ENCODE results near the gene AURKA.
A peak's percentile ranks its signal among the peaks of the same experiment; 100 is the strongest.
"Not testable (repeated sequence)": the region's sequence is repeated elsewhere in the genome, so short reads cannot be mapped to it uniquely, and the experiment has no call there.

Gene AURKA

DNA sequence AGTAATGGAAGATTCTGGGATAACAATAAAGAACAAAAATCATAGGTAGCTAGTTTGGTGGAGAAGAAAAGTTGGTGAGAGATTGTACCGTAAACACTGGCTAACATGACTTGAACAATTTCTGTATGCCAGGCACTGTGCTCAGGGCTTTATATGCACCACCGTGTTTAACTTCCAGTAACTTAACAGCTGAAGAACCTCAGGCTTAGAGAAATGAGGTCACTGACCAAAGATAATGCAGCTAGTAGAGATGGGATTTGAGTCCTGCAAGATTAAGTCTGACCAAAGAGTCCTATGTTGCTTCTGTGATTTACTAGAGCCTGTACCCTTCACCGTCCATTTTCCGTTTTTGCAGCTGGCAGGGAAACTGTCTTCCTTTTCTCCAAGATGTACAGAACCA is 3.2 kb upstream of the AURKA start:
- no peak overlapping the region for H3K4me3 ChIP-seq (ENCODE audit: low read depth, low read length)
- no peak for DNase-seq (ENCODE audit: low read depth)

DNA sequence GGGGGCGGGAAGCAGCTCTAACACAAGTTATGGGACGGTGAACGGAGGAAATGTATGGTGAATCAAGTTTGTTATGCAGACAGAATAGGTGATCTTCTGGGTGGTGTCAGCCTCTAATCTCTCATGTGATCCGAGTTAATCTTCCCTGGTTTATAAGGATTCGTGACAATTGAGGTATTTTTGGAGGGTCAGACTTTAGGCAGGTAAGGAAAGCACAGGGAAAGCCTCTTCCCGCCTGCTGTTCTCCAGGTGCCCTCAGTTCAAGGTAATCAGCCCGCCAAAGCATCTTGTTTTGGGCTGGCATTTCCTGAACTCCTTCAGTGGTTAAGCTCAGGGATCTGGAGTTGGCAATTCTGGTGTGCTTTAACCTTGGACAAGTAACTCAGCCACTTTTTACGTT is 1.6 kb upstream of the AURKA start:
- DNase-seq (ENCODE audit: low read depth): no peak
- H3K4me3 ChIP-seq (ENCODE audit: low read depth, low read length): peak overlapping the region; percentile 98

GRCh38 chr20:56392881-56393482 is 967 bp upstream of the AURKA start:
- no peak for DNase-seq (ENCODE audit: low read depth)
- H3K4me3 ChIP-seq (ENCODE audit: low read depth, low read length): peak overlapping the region; percentile 98

- peak overlapping the region; percentile 98 for H3K4me3 ChIP-seq (ENCODE audit: low read depth, low read length)
- no peak for DNase-seq (ENCODE audit: low read depth)
These were observed 351 bp downstream of the AURKA start for GRCh38 chr20:56391596-56392131.

DNA sequence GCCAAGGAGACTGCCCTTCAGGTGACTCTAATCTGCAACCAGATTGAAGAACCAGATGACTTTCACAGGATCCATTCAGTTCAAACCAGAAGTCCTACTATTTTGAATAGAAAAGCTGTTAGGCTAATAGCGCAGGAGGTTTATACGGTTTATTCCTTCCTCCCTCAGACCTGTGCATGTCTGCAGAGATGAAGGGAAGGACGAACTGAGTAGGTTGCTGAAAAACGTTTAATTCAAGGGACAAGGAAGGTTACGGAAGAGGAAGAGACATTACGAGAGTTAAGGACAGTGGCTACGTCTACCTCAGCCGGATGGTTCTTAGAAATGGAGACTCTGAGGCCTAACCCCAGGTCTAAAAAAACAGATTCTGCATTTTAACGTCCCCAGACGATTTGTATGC is 978 bp downstream of the AURKA start:
- peak overlapping the region; percentile 98 for H3K4me3 ChIP-seq (ENCODE audit: low read depth, low read length)
- no peak for DNase-seq (ENCODE audit: low read depth)

DNA sequence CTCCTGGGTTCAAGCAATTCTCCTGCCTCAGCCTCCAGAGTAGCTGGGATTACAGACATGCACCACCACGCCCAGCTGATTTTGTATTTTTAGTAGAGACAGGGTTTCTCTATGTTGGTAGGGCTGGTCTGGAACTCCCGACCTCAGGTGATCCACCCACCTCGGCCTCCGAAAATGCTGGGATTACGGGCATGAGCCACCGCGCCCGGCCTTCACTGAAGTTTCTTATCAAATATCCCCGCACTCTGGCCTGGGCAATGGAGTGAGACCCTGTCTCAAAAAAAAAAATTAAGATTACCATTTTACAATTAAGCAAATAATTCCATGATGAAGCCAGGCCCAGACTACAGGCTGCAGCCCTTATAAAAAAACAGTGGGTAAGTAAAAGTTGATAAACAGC is 1.6 kb downstream of the AURKA start:
- not testable (repeated sequence) for H3K4me3 ChIP-seq (ENCODE audit: low read depth, low read length); DNase-seq (ENCODE audit: low read depth)

DNA sequence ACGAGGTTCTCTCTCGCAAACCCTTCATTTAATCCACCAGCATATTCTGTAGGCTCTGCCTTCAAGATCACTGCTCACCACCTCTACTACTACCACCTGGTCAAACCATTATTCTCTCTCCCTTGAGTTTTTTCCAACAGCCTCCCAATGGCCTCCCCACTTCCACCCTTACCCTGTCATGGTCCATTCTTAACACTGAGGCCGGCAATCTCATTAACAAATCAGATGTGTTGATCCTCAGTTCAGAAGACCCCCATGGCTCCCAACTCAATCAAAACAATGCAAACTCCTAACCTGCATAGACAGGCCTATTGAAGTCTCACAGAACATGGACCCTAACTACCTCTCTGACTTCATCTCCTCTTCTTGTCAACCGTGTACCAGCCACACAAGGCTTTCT is 2.2 kb downstream of the AURKA start:
- no peak overlapping the region for H3K4me3 ChIP-seq (ENCODE audit: low read depth, low read length)

DNA sequence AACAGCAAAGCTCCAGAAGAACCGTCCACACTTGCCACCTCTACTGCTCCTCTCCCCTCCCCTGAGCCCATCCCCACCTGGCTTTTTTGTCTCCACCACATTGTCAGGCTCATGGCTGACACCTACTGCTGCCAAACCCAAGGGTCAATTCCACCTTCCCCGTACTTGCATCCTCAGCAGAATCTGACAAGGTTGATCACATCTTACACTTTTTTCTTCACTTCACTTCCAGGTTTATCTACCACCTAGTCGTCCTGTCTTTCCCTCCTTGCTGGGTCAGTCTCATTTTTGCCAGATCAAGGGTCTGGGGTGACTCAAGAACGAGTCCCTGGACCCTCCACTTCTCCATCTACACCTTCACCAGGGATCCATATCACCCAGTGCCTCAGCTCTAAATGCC is 3.1 kb downstream of the AURKA start:
- no peak overlapping the region for H3K4me3 ChIP-seq (ENCODE audit: low read depth, low read length)
- no peak for DNase-seq (ENCODE audit: low read depth)

More for the DNA sequence above, 2.2 kb downstream of the AURKA start:
- no peak for DNase-seq (ENCODE audit: low read depth)

DNA sequence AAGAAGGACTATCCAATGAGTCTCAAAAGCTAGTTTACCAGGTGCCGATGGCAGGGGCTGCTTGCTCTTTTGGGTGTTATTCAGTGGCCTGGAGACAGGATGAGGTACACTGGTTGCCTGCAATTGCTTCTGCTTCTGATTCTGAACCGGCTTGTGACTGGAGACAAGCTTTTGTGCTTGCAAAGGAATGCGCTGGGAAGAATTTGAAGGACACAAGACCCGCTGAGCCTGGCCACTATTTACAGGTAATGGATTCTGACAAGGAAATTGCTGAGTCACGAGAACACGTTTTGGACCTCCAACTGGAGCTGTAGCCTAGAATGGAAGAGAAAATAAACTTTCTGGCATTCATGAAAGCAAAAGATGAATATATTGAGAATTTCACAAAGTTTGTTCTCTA is 5.8 kb downstream of the AURKA start:
- H3K4me3 ChIP-seq (ENCODE audit: low read depth, low read length): no peak overlapping the region
- no peak for DNase-seq (ENCODE audit: low read depth)

GRCh38 chr20:56385130-56385529 is 6.9 kb downstream of the AURKA start:
- no peak for DNase-seq (ENCODE audit: low read depth)
- no peak overlapping the region for H3K4me3 ChIP-seq (ENCODE audit: low read depth, low read length)

- H3K4me3 ChIP-seq (ENCODE audit: low read depth, low read length): no peak overlapping the region
- DNase-seq (ENCODE audit: low read depth): no peak
These were observed 8.7 kb downstream of the AURKA start for GRCh38 chr20:56383334-56383733.

GRCh38 chr20:56382696-56383095 is 9.3 kb downstream of the AURKA start:
- no peak for DNase-seq (ENCODE audit: low read depth)
- no peak overlapping the region for H3K4me3 ChIP-seq (ENCODE audit: low read depth, low read length)

GRCh38 chr20:56381501-56381900 is 10.5 kb downstream of the AURKA start:
- no peak for DNase-seq (ENCODE audit: low read depth)
- no peak overlapping the region for H3K4me3 ChIP-seq (ENCODE audit: low read depth, low read length)

DNA sequence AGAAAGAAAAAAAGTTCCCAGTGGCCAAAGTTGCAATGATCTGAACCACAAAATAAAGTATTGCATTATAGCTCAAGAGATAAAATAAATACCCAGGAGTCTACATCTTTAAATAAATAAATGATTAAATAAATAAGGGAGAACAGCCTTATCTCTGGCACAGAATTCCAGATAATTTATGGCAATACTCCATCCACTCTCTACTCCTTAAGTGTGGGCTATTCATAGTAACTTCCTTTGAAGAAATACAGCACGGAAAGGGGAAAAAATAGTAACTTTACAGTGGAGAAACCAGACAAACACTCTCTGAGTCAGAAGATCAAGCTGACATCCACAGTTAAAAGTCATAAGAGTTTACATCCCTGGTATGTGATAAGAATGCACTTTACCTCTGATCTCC is 11.6 kb downstream of the AURKA start:
- H3K4me3 ChIP-seq (ENCODE audit: low read depth, low read length): no peak overlapping the region
- DNase-seq (ENCODE audit: low read depth): no peak

GRCh38 chr20:56378386-56378785 is 13.6 kb downstream of the AURKA start:
- H3K4me3 ChIP-seq (ENCODE audit: low read depth, low read length): no peak overlapping the region
- DNase-seq (ENCODE audit: low read depth): no peak

- DNase-seq (ENCODE audit: low read depth): no peak
- H3K4me3 ChIP-seq (ENCODE audit: low read depth, low read length): no peak overlapping the region
These were observed 15.7 kb downstream of the AURKA start for GRCh38 chr20:56376331-56376730.

DNA sequence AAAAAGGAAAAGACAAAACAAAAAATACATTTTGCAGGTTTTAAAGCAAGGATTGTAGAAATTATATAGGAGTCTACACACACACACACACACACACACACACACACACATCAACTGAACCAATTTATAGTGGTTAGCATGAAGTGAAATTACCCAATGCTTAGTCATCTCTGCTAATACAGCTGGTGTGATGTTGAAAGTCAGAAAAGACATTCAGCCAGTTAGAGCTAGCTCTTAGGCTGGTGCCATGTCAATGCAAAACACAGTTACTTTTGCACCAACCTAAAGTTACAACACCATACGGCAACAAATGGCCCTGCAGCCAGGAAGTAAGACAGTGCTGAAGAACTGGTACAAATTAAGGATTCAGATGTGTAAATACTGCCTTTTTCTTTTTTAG is 18.1 kb downstream of the AURKA start:
- peak; percentile 96 for DNase-seq (ENCODE audit: low read depth)
- no peak overlapping the region for H3K4me3 ChIP-seq (ENCODE audit: low read depth, low read length)

- no peak for DNase-seq (ENCODE audit: low read depth)
These were observed 19.2 kb downstream of the AURKA start for GRCh38 chr20:56372850-56373249.

DNA sequence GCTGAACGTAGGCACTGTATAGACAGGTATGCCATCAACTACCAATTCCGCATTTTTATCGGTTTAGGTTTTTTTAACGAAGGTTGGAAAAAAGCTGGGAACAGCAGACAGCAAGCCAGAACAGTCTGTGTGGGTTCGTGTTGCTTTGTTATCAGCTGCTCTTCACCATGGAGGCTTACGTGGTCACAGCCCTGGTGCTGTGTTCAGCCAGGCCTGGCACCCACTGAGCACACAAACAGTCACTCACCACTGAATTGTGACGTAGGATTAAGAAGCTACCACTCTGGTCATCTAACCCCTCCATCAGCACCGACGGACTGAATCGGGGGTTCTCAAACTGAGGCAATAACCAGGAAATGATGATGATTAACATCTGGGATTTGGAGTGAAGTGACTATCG is 20.0 kb downstream of the AURKA start:
- H3K4me3 ChIP-seq (ENCODE audit: low read depth, low read length): no peak overlapping the region
- no peak for DNase-seq (ENCODE audit: low read depth)

More at GRCh38 chr20:56372850-56373249, 19.2 kb downstream of the AURKA start:
- H3K4me3 ChIP-seq (ENCODE audit: low read depth, low read length): no peak overlapping the region

DNA sequence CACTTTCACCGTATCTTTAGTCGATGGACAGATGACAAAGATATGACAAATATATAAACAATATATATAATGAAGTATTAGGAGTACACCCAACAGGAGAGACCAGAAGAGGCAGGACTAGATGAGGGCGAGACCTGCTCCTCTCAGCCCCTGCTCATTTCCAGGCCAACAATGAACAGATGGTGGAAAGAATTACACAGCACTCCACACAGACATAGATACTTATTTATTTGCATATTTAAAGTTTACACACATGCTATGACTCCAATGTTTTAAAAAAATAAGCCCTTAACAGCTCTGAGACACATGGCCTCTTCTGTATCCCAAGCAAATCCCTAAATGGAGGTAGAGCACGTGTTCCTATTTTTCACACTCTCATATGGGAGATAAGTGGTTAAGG is 22.8 kb downstream of the AURKA start:
- no peak overlapping the region for H3K4me3 ChIP-seq (ENCODE audit: low read depth, low read length)
- DNase-seq (ENCODE audit: low read depth): no peak

GRCh38 chr20:56368351-56369134 is 23.5 kb downstream of the AURKA start:
- no peak for DNase-seq (ENCODE audit: low read depth)
- H3K4me3 ChIP-seq (ENCODE audit: low read depth, low read length): no peak overlapping the region

Measured in skeletal muscle cell (primary cell).